HCT116 (cell line): ENCODE data around the gene ALOX15. TPM values are rescaled to one million over a fixed set of nuclear protein-coding genes. Genes with fewer than 3 reads are reported as not detected.

Experiments
- ATAC-seq: fragments of 200-7000 bp; cut with Tn5 transposase; 2 replicates; pipeline ENCODE4 v1.9.1; 2020; ENCODE audit warnings: mild to moderate bottlenecking, moderate library complexity
- BruUV-seq: library from RNA; stranded (reverse); fragments of 400-500 nt; replicated peaks from 2 replicates; lab custom pipeline; 2021; lab: Mats Ljungman, UMichigan
- CTCF ChIA-PET: fragments of 300-600 bp; sonication (Branson Sonifier 250); formaldehyde crosslinking; loops from one replicate; lab custom pipeline; 2021; ENCODE audit warnings: antibody characterized with exemption; lab: Charles Lee
- POLR2A ChIA-PET: fragments of 300-600, 350-600 bp; sonication (Branson Sonifier 250); formaldehyde crosslinking; loops from one replicate; lab custom pipeline; 2021; ENCODE audit warnings: antibody characterized with exemption; lab: Charles Lee
- RAD21 ChIA-PET, 2 experiments: fragments of 300-600 bp; sonication (Branson Sonifier 250); formaldehyde crosslinking; loops; one replicate each; lab custom pipeline; 2023; ENCODE audit warnings: low total read pairs in 2 of 2; ENCODE audit not compliant: uncharacterized antibody in 2 of 2, unreplicated experiment in 2 of 2, low non-redundant PET in 1 of 2; lab: Charles Lee
- DNase-seq: peaks from one replicate; pipeline ENCODE4 v3.0.0-alpha.2; 2010; ENCODE audit warnings: low read depth, low spot score
- H2AFZ ChIP-seq: fragments of 200-600 bp; shearing (Covaris generic), sonication (generic); 2 replicates; pipeline ENCODE4 v1.6.1; 2017; ENCODE audit warnings: low read depth, mixed run types, mixed read lengths, antibody characterized with exemption, low read length; ENCODE audit not compliant: poor library complexity, severe bottlenecking
- H3K27ac ChIP-seq: 2 replicates; pipeline ENCODE4 v1.5.1; 2012; ENCODE audit warnings: low read depth, low read length
- H3K27me3 ChIP-seq: fragments of 200-600 bp; sonication (generic); 2 replicates; pipeline ENCODE4 v1.6.1; 2016; ENCODE audit warnings: mixed run types, low read length, mixed read lengths; ENCODE audit not compliant: insufficient read depth
- H3K36me3 ChIP-seq, 2 experiments: fragments of 200-500 bp in 1 of 2; fragments of 200-600 bp in 1 of 2; sonication (Bioruptor generic) in 1 of 2; sonication (generic) in 1 of 2; 2 replicates each; pipeline versions ENCODE4 v1.5.1 to v1.6.1; 2014 to 2016; ENCODE audit warnings: low read length in 2 of 2, inconsistent platforms in 1 of 2, mixed read lengths in 1 of 2, mixed run types in 1 of 2; ENCODE audit not compliant: insufficient read depth in 2 of 2, control insufficient read depth in 1 of 2
- H3K4me1 ChIP-seq, 2 experiments: fragments of 200-600 bp in 1 of 2; sonication (generic) in 1 of 2; 2 replicates each; pipeline versions ENCODE4 v1.5.1 to v1.6.1; 2012 to 2017; ENCODE audit warnings: low read length in 2 of 2, inconsistent platforms in 1 of 2, mild to moderate bottlenecking in 1 of 2, mixed read lengths in 1 of 2, mixed run types in 1 of 2, moderate library complexity in 1 of 2; ENCODE audit not compliant: insufficient read depth in 2 of 2, control insufficient read depth in 1 of 2
- H3K4me2 ChIP-seq: fragments of 200-600 bp; sonication (generic); 2 replicates; pipeline ENCODE4 v1.6.1; 2017; ENCODE audit warnings: mixed run types, low read length, mixed read lengths
- H3K4me3 ChIP-seq, 2 experiments: fragments of 200-600 bp in 1 of 2; sonication (generic) in 1 of 2; replicated peaks in 1 of 2; 2 replicates each; pipeline ENCODE4 v1.5.1; 2011 to 2016; ENCODE audit warnings: low read length in 2 of 2, control low read depth in 1 of 2, low read depth in 1 of 2, mild to moderate bottlenecking in 1 of 2, mixed read lengths in 1 of 2, mixed run types in 1 of 2
- H3K79me2 ChIP-seq: fragments of 200-600 bp; sonication (generic); 2 replicates; pipeline ENCODE4 v1.6.1; 2017; ENCODE audit warnings: mild to moderate bottlenecking, mixed run types, low read length, moderate library complexity, mixed read lengths; ENCODE audit not compliant: insufficient read depth
- H3K9ac ChIP-seq: fragments of 200-600 bp; sonication (generic); 2 replicates; pipeline ENCODE4 v1.6.1; 2016; ENCODE audit warnings: low read length, mixed read lengths
- H3K9me2 ChIP-seq: fragments of 200-600 bp; sonication (generic), shearing (Covaris generic); 2 replicates; pipeline ENCODE4 v1.6.1; 2017; ENCODE audit warnings: mixed run types, mild to moderate bottlenecking, moderate library complexity; ENCODE audit not compliant: insufficient read depth
- H3K9me3 ChIP-seq, 2 experiments: fragments of 200-500 bp in 1 of 2; fragments of 200-600 bp in 1 of 2; sonication (Bioruptor generic) in 1 of 2; sonication (generic) in 1 of 2; 2 replicates each; pipeline ENCODE4 v1.6.1; 2014 to 2017; ENCODE audit warnings: low read length in 2 of 2, mixed read lengths in 2 of 2, inconsistent platforms in 1 of 2, low read depth in 1 of 2, mild to moderate bottlenecking in 1 of 2, mixed run types in 1 of 2, moderate library complexity in 1 of 2; ENCODE audit not compliant: control insufficient read depth in 1 of 2, insufficient read depth in 1 of 2
- H4K20me1 ChIP-seq: fragments of 200-600 bp; sonication (generic), shearing (Covaris generic); 2 replicates; pipeline ENCODE4 v1.6.1; 2017; ENCODE audit warnings: mixed run types, mild to moderate bottlenecking, moderate library complexity; ENCODE audit not compliant: insufficient read depth
- EZH2 ChIP-seq: fragments of 200-600 bp; sonication (generic); IDR thresholded peaks from 2 replicates; pipeline ENCODE4 v1.6.1; 2017; ENCODE audit warnings: antibody characterized with exemption, mixed run types
- EZH2phosphoT487 ChIP-seq: fragments of 200-600 bp; IDR thresholded peaks from 2 replicates; pipeline ENCODE4 v1.6.1; 2018; ENCODE audit warnings: antibody characterized with exemption, borderline replicate concordance
- FOSL1 ChIP-seq: IDR thresholded peaks from 2 replicates; pipeline ENCODE4 v1.6.1; 2012; ENCODE audit warnings: low read depth
- JUND ChIP-seq: IDR thresholded peaks from 2 replicates; pipeline ENCODE4 v1.6.1; 2012
- POLR2A ChIP-seq: IDR thresholded peaks from 2 replicates; pipeline ENCODE4 v1.7.0; 2011; ENCODE audit warnings: borderline replicate concordance; ENCODE audit not compliant: insufficient read depth, insufficient read length; ENCODE audit errors: extremely low read depth
- POLR2AphosphoS5 ChIP-seq: IDR thresholded peaks from 2 replicates; pipeline ENCODE4 v1.6.1; 2011; ENCODE audit warnings: mild to moderate bottlenecking, low read depth, low read length, moderate library complexity
- RAD21 ChIP-seq: IDR thresholded peaks from 2 replicates; pipeline ENCODE4 v1.6.1; 2012; ENCODE audit warnings: low read depth, mild to moderate bottlenecking
- SIN3A ChIP-seq: IDR thresholded peaks from 2 replicates; pipeline ENCODE4 v1.6.1; 2012; ENCODE audit warnings: low read depth
- TCF7L2 ChIP-seq: IDR thresholded peaks from 2 replicates; pipeline ENCODE4 v1.7.0; 2011; ENCODE audit warnings: borderline replicate concordance, inconsistent platforms; ENCODE audit not compliant: insufficient read depth, insufficient read length; ENCODE audit errors: extremely low read depth
- ZFX ChIP-seq: fragments of 450-650 bp; IDR thresholded peaks from 2 replicates; pipeline ENCODE4 v1.6.1; 2017
- intact Hi-C: fragments of 100-400 bp; cut with micrococcal nuclease; formaldehyde crosslinking; loops from 2 replicates; pipeline ENCODE4 v1.10.0; 2022
- total RNA-seq: library from RNA; stranded (reverse); gene quantifications from one replicate; pipeline ENCODE4 v1.2.1, GENCODE V29; 2021; ENCODE audit not compliant: unreplicated experiment
- TF ChIP-seq, protein P1 (sequence below), 3 experiments: fragments of 200-600 bp in 1 of 3; sonication (generic) in 1 of 3; IDR thresholded peaks in 2 of 3; conservative IDR thresholded peaks in 1 of 3; 2 replicates each; pipeline ENCODE4 v1.5.1; 2012 to 2017; ENCODE audit warnings: low read depth in 2 of 3, low read length in 2 of 3, antibody characterized with exemption in 1 of 3, borderline replicate concordance in 1 of 3, control low read depth in 1 of 3, mild to moderate bottlenecking in 1 of 3, mixed read lengths in 1 of 3, mixed run types in 1 of 3, moderate library complexity in 1 of 3; ENCODE audit not compliant: insufficient read depth in 1 of 3
- TF ChIP-seq, protein P2 (sequence below): IDR thresholded peaks from 2 replicates; pipeline ENCODE4 v1.6.1; 2012; ENCODE audit warnings: low read depth
- TF ChIP-seq, protein P3 (sequence below): IDR thresholded peaks from 2 replicates; pipeline ENCODE4 v1.6.1; 2012

The ALOX15 gene
- total RNA-seq, 1 experiment from 2014 or later: 0.57 TPM

DNA sequence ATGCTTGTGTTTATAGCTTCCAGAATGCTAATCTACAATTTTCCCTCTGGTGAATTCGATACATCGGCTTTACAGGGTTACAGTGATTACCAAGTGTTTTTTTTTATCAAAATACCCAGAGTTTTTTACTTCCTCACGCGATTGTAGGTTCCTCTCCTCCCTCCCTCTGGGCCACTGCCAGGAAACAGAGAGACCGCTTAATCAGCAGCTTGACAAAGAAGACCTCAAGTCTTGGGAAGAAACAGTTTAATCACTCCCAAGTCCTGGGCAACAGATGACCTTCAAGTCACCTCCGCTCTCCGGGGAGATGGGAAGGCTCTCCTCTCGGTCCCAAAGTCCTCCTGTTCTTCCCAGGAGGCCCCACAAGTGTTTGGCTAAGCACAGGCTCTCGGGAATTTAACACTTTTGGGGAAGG, 33.7 kb downstream of the ALOX15 start:
- intact Hi-C loops: no loop called here
- ChIA-PET RAD21 (no interaction called here), CTCF (interaction anchor here (1.2 kb wide), 1 partner anchor 41 kb away, joined by 4 read pairs; no protein-coding TSS in a partner anchor), POLR2A (no interaction called here)
- Histone ChIP-seq H2AFZ (no peak overlapping the region), H4K20me1 (no peaks in the 10 kb centered on the region), H3K4me2 (no peak overlapping the region), H3K79me2 (no peaks in the 10 kb centered on the region), H3K27me3 (no peaks in the 10 kb centered on the region), H3K4me1 (no peaks in the 10 kb centered on the region; a peak in 1 of 4 replicates), H3K9me3 (no peaks in the 10 kb centered on the region), H3K9ac (no peak overlapping the region), H3K36me3 (no peaks in the 10 kb centered on the region), H3K27ac (no peak overlapping the region), H3K9me2 (no peaks in the 10 kb centered on the region), H3K4me3 (no peak overlapping the region)
- BruUV-seq: no TSS peak
- TF ChIP-seq FOSL1 (no peak), EZH2 (no peak), POLR2A (no peak), ZFX (no peak), EZH2phosphoT487 (no peak), SIN3A (no peak), TCF7L2 (no peak), POLR2AphosphoS5 (no peak), JUND (no peak), RAD21 (no peak)
- TF ChIP-seq, protein P1, sequence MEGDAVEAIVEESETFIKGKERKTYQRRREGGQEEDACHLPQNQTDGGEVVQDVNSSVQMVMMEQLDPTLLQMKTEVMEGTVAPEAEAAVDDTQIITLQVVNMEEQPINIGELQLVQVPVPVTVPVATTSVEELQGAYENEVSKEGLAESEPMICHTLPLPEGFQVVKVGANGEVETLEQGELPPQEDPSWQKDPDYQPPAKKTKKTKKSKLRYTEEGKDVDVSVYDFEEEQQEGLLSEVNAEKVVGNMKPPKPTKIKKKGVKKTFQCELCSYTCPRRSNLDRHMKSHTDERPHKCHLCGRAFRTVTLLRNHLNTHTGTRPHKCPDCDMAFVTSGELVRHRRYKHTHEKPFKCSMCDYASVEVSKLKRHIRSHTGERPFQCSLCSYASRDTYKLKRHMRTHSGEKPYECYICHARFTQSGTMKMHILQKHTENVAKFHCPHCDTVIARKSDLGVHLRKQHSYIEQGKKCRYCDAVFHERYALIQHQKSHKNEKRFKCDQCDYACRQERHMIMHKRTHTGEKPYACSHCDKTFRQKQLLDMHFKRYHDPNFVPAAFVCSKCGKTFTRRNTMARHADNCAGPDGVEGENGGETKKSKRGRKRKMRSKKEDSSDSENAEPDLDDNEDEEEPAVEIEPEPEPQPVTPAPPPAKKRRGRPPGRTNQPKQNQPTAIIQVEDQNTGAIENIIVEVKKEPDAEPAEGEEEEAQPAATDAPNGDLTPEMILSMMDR (IDR thresholded peaks at IDR 0.05 in 2 of 3, conservative IDR thresholded peaks at IDR 0.05 in 1 of 3; ENCODE audit: borderline replicate concordance in 1 of 3, insufficient read depth in 1 of 3, low read depth in 2 of 3, low read length in 2 of 3): no peak
- TF ChIP-seq, protein P2, sequence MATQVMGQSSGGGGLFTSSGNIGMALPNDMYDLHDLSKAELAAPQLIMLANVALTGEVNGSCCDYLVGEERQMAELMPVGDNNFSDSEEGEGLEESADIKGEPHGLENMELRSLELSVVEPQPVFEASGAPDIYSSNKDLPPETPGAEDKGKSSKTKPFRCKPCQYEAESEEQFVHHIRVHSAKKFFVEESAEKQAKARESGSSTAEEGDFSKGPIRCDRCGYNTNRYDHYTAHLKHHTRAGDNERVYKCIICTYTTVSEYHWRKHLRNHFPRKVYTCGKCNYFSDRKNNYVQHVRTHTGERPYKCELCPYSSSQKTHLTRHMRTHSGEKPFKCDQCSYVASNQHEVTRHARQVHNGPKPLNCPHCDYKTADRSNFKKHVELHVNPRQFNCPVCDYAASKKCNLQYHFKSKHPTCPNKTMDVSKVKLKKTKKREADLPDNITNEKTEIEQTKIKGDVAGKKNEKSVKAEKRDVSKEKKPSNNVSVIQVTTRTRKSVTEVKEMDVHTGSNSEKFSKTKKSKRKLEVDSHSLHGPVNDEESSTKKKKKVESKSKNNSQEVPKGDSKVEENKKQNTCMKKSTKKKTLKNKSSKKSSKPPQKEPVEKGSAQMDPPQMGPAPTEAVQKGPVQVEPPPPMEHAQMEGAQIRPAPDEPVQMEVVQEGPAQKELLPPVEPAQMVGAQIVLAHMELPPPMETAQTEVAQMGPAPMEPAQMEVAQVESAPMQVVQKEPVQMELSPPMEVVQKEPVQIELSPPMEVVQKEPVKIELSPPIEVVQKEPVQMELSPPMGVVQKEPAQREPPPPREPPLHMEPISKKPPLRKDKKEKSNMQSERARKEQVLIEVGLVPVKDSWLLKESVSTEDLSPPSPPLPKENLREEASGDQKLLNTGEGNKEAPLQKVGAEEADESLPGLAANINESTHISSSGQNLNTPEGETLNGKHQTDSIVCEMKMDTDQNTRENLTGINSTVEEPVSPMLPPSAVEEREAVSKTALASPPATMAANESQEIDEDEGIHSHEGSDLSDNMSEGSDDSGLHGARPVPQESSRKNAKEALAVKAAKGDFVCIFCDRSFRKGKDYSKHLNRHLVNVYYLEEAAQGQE: no peak
- TF ChIP-seq, protein P3, sequence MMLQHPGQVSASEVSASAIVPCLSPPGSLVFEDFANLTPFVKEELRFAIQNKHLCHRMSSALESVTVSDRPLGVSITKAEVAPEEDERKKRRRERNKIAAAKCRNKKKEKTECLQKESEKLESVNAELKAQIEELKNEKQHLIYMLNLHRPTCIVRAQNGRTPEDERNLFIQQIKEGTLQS: no peak
- ATAC-seq (no peak), DNase-seq (no peak)
